HG02981 (cell line): ENCODE data around the gene KCNF1.

Source experiments
- ATAC-seq: cut with Tn5 transposase; IDR thresholded peaks from one replicate; pipeline ENCODE4 v1.9.1; 2021; ENCODE audit warnings: mild to moderate bottlenecking, moderate library complexity; ENCODE audit not compliant: unreplicated experiment

KCNF1 gene

DNA sequence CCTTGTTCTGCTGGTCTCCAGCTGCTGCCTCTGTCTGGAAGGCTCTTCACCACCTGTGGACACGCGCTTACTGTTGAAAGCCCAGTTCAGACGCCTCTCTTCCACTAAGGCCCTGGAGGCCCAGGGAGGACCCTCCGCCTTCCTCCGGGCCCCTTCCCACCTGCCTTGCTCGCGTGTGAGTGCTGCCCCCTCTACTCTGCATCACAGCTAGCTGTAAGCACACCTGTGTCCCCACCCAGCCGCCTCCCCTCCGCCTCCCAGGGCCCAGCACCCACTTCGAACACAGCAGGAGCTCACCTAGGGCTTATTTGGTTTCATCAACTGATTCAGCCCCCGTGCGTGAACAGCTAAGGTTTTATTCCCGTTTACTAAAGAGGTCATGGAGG lies 49.7 kb downstream of the KCNF1 start:
- no peak for ATAC-seq

DNA sequence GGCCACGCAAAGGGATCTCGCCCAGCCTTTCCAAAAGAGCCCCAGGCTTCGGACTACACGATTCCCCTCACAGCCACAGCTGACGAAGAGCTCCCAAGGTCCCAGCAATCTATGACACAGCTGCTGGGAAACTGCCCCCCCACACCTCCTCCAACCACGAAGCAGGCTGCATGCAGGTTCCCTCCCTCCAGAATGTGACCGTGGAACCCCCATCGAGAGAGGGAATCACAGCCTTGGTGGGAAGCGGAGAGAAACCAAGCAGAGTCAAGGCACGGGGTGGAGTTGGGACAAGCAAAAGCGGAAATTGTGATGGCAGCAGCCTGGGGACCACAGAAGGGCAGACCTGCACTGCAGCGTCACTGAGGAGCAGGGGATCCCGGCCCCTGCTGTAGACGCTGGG lies 50.3 kb downstream of the KCNF1 start:
- no peak for ATAC-seq

DNA sequence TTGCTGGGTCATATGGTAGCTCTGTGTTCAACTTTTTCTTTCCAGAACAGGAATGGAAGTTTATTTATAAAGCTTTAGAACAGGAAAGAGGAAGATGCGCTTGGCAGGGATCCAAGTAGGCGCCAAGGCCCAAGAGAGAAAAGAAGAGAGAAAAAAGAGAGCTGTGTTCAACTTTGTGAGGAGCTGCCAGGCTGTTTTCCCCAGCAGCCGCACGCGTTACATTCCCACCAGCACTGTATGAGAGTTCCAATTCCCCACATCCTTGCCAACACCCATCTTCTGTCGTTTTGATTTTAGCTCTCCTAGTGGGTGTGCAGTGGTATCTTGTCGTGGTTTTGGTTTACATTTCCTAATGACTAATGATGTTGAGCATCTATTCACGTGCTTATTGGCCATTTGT lies 51.4 kb downstream of the KCNF1 start:
- ATAC-seq, result no peak
